A549 (cell line): ENCODE measurements around the gene ATOX1. TPM values are rescaled to one million over a fixed set of nuclear protein-coding genes. Genes with fewer than 3 reads are reported as not detected.

Experiments used
- ATAC-seq, 2 experiments: fragments of 200-7000 bp in 1 of 2; fragments of >200 bp in 1 of 2; cut with Nextera tagmentation in 1 of 2; cut with Tn5 transposase in 1 of 2; 3 replicates each; pipeline versions ENCODE4 v1.8.0 to v1.9.1; 2018 to 2020; ENCODE audit warnings: mild to moderate bottlenecking in 1 of 2, moderate library complexity in 1 of 2
- CTCF ChIA-PET: fragments of 300-600 bp; sonication (Branson Sonifier 250); formaldehyde crosslinking; extraction: SDS; loops from one replicate; lab custom pipeline; 2021; ENCODE audit warnings: antibody characterized with exemption, inconsistent platforms; lab: Yijun Ruan, JAX
- POLR2A ChIA-PET: fragments of 350-600 bp; formaldehyde crosslinking; extraction: SDS; loops from one replicate; lab custom pipeline; 2021; ENCODE audit warnings: antibody characterized with exemption, inconsistent platforms; lab: Yijun Ruan, JAX
- DNase-seq, 2 experiments: peaks; one replicate each; pipeline versions ENCODE4 v3.0.0 to v3.0.0-alpha.2; 2011 to 2016; ENCODE audit warnings: low read depth in 1 of 2, low spot score in 1 of 2
- FAIRE-seq: peaks from 2 replicates; lab custom pipeline; 2011; peaks lifted over from hg19 to GRCh38; lab: Jason Lieb, UNC
- H3K27ac ChIP-seq, 2 experiments: fragments of >200 bp; sonication (Bioruptor Twin); formaldehyde crosslinking; 3 replicates each; pipeline ENCODE4 v1.5.1; 2016 to 2017
- H3K4me1 ChIP-seq: fragments of >200 bp; sonication (Bioruptor Twin); formaldehyde crosslinking; 3 replicates; pipeline ENCODE4 v1.6.1; 2016
- H3K4me2 ChIP-seq: fragments of >200 bp; sonication (Bioruptor Twin); formaldehyde crosslinking; 3 replicates; pipeline ENCODE4 v1.6.1; 2016
- H3K4me3 ChIP-seq: fragments of >200 bp; sonication (Bioruptor Twin); formaldehyde crosslinking; 3 replicates; pipeline ENCODE4 v1.5.1; 2016
- H3K9me3 ChIP-seq: fragments of >200 bp; sonication (Bioruptor Twin); formaldehyde crosslinking; 3 replicates; pipeline ENCODE4 v1.6.1; 2016
- CBX2 ChIP-seq: fragments of 200-600 bp; sonication (generic); IDR thresholded peaks from 2 replicates; pipeline ENCODE4 v1.6.1; 2016; ENCODE audit warnings: low read depth, mild to moderate bottlenecking, borderline replicate concordance
- EHF ChIP-seq: fragments of 250-450 bp; sonication (Bioruptor Pico); IDR thresholded peaks from 2 replicates; pipeline ENCODE4 v1.5.0; 2020; ENCODE audit warnings: mild to moderate bottlenecking
- EP300 ChIP-seq, 2 experiments: fragments of >200 bp; sonication (Bioruptor Twin); formaldehyde crosslinking; IDR thresholded peaks; 2 replicates in 1 of 2; 3 replicates in 1 of 2; pipeline ENCODE4 v1.6.1; 2016 to 2017
- FOSL2 ChIP-seq, 2 experiments: fragments of 450-650 bp in 1 of 2; fragments of >200 bp in 1 of 2; sonication (Bioruptor Twin) in 1 of 2; formaldehyde crosslinking; IDR thresholded peaks; 2 replicates each; pipeline versions ENCODE4 v1.5.0 to v1.6.1; 2016 to 2020; ENCODE audit warnings: mild to moderate bottlenecking in 1 of 2, moderate library complexity in 1 of 2
- GATA3 ChIP-seq: IDR thresholded peaks from 2 replicates; pipeline ENCODE4 v1.6.1; 2012; ENCODE audit warnings: borderline replicate concordance
- HOXB13 ChIP-seq: fragments of 250-450 bp; sonication (Bioruptor Pico); IDR thresholded peaks from 2 replicates; pipeline ENCODE4 v1.5.0; 2020; ENCODE audit warnings: low read depth, mild to moderate bottlenecking, moderate library complexity
- JUN ChIP-seq, 2 experiments: fragments of >200 bp; sonication (Bioruptor Twin); formaldehyde crosslinking; IDR thresholded peaks; 2 replicates in 1 of 2; 3 replicates in 1 of 2; pipeline ENCODE4 v1.6.1; 2016 to 2017
- MAZ ChIP-seq: fragments of 150-350 bp; IDR thresholded peaks from 2 replicates; pipeline ENCODE4 v1.6.1; 2014; ENCODE audit warnings: antibody characterized with exemption, low read depth, low read length, borderline replicate concordance
- POLR2AphosphoS2 ChIP-seq: conservative IDR thresholded peaks from 2 replicates; pipeline ENCODE4 v1.6.1; 2012; ENCODE audit warnings: low read length, improper control_type of control experiment, inconsistent platforms
- RAD21 ChIP-seq, 2 experiments: fragments of >200 bp in 1 of 2; sonication (Bioruptor Twin) in 1 of 2; formaldehyde crosslinking in 1 of 2; IDR thresholded peaks in 1 of 2; conservative IDR thresholded peaks in 1 of 2; 2 replicates in 1 of 2; 3 replicates in 1 of 2; pipeline ENCODE4 v1.6.1; 2012 to 2018; ENCODE audit warnings: inconsistent platforms in 1 of 2
- SMC3 ChIP-seq: fragments of >200 bp; sonication (Bioruptor Twin); formaldehyde crosslinking; IDR thresholded peaks from 3 replicates; pipeline ENCODE4 v1.6.1; 2018; ENCODE audit warnings: inconsistent platforms
- SREBF2 ChIP-seq: fragments of 450-650 bp; IDR thresholded peaks from 2 replicates; pipeline ENCODE4 v1.6.1; 2014; ENCODE audit warnings: mild to moderate bottlenecking, moderate library complexity
- TFCP2L1 ChIP-seq: fragments of 250-450 bp; sonication (Bioruptor Pico); IDR thresholded peaks from 2 replicates; pipeline ENCODE4 v1.5.0; 2021; ENCODE audit warnings: mild to moderate bottlenecking
- ZFP36 ChIP-seq: fragments of 450-650 bp; IDR thresholded peaks from 2 replicates; pipeline ENCODE4 v1.6.1; 2014; ENCODE audit warnings: borderline replicate concordance; ENCODE audit not compliant: partially characterized antibody
- WGBS: methylation state at CpG from one replicate; pipeline ENCODE4 v1.1.6; 2017; ENCODE audit errors: missing lambda C conversion rate; 5-methylcytosine and 5-hydroxymethylcytosine counted together
- polyA plus RNA-seq, 4 experiments: library from polyadenylated mRNA; depleted of rRNA in 3 of 4; stranded (reverse); fragments of >200 nt; fragmentation: RNase III in 1 of 4; extraction: RNeasy Plus Mini Kit Qiagen cat#74134 plus additional on column Dnase treatment in 1 of 4; gene quantifications; 2 replicates in 3 of 4; 3 replicates in 1 of 4; pipeline ENCODE4 v1.2.3, GENCODE V29; 2011 to 2017
- TF ChIP-seq, protein P1 (sequence below): IDR thresholded peaks from 2 replicates; pipeline ENCODE4 v1.6.1; 2012
- TF ChIP-seq, protein P2 (sequence below): fragments of 200-600 bp; sonication (generic); IDR thresholded peaks from 2 replicates; pipeline ENCODE4 v1.6.1; 2016; ENCODE audit warnings: antibody characterized with exemption, mild to moderate bottlenecking, moderate library complexity
- TF ChIP-seq, protein P3 (sequence below): fragments of 150-350 bp; IDR thresholded peaks from 2 replicates; pipeline ENCODE4 v1.6.1; 2014; ENCODE audit warnings: low read depth, mild to moderate bottlenecking, low read length
- TF ChIP-seq, protein P4 (sequence below): IDR thresholded peaks from 2 replicates; pipeline ENCODE4 v1.6.1; 2012; ENCODE audit warnings: low read depth, borderline replicate concordance
- TF ChIP-seq, protein P5 (sequence below): fragments of 250-450 bp; sonication (Bioruptor Pico); IDR thresholded peaks from 2 replicates; pipeline ENCODE4 v1.5.0; 2021; ENCODE audit warnings: mild to moderate bottlenecking, moderate library complexity, borderline replicate concordance
- TF ChIP-seq, protein P6 (sequence below): fragments of >200 bp; sonication (Bioruptor Twin); formaldehyde crosslinking; IDR thresholded peaks from 2 replicates; pipeline ENCODE4 v1.6.1; 2016

ATOX1 gene
- polyA plus RNA-seq, 2 of the 4 experiments (the other 2 are of a cell fraction) = 58.1 to 218 TPM

DNA sequence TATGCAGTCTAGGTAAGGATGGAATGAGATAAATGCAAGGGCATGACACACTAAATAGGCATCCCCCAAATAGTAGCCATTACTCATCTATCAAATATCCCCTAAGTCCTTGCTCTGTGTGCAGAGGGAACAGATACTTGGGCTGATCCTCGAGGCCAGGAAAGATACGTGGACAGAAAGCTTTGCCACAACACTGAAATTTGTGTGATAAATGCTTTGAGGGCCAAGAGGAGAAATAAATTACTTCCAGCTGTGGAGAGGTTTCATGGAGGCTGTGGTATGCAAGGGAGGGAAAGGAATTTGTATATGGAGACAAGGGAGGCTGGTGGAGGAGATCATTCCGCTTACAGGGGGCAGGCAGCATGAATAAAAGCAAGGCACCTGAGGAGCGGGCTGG, 18.5 kb downstream of the ATOX1 start:
- Histone ChIP-seq H3K4me1 (peaks cover 37% of the 10 kb centered on the region), H3K4me2 (peak overlapping the region; percentile 71)
- ATAC-seq = peak; percentile 53 to 80
- CTCF ChIA-PET = interaction anchor here (0.6 to 24.6 kb wide), 43 partner anchors 8 to 403 kb away, joined by 3 to 529 read pairs (median 5); partner anchors contain the start of genes G3BP1, SLC36A1 and SPARC
- no peak for FAIRE-seq
- 30% methylated on average over 4 of the region's 4 CpGs for WGBS
- TF ChIP-seq GATA3 (peak; percentile 23; the same call in 1 of the 2 replicates), FOSL2 (IDR thresholded peaks at IDR 0.05) (0 out of 2 replicates have a peak, but pooled peaks have one; percentile 30), FOSL2 (CRISPR knock-in tag; IDR thresholded peaks at IDR 0.05) (peak; percentile 67), JUN (IDR thresholded peaks at IDR 0.05) (peak in 1 of 2 experiments; percentile 35; a peak in 1 of 5 replicates), ZFP36 (no peak), HOXB13 (no peak)
- TF ChIP-seq, protein P1, sequence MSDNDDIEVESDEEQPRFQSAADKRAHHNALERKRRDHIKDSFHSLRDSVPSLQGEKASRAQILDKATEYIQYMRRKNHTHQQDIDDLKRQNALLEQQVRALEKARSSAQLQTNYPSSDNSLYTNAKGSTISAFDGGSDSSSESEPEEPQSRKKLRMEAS = peak; percentile 65
- TF ChIP-seq, protein P2, sequence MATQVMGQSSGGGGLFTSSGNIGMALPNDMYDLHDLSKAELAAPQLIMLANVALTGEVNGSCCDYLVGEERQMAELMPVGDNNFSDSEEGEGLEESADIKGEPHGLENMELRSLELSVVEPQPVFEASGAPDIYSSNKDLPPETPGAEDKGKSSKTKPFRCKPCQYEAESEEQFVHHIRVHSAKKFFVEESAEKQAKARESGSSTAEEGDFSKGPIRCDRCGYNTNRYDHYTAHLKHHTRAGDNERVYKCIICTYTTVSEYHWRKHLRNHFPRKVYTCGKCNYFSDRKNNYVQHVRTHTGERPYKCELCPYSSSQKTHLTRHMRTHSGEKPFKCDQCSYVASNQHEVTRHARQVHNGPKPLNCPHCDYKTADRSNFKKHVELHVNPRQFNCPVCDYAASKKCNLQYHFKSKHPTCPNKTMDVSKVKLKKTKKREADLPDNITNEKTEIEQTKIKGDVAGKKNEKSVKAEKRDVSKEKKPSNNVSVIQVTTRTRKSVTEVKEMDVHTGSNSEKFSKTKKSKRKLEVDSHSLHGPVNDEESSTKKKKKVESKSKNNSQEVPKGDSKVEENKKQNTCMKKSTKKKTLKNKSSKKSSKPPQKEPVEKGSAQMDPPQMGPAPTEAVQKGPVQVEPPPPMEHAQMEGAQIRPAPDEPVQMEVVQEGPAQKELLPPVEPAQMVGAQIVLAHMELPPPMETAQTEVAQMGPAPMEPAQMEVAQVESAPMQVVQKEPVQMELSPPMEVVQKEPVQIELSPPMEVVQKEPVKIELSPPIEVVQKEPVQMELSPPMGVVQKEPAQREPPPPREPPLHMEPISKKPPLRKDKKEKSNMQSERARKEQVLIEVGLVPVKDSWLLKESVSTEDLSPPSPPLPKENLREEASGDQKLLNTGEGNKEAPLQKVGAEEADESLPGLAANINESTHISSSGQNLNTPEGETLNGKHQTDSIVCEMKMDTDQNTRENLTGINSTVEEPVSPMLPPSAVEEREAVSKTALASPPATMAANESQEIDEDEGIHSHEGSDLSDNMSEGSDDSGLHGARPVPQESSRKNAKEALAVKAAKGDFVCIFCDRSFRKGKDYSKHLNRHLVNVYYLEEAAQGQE = no peak
- TF ChIP-seq, protein P3, sequence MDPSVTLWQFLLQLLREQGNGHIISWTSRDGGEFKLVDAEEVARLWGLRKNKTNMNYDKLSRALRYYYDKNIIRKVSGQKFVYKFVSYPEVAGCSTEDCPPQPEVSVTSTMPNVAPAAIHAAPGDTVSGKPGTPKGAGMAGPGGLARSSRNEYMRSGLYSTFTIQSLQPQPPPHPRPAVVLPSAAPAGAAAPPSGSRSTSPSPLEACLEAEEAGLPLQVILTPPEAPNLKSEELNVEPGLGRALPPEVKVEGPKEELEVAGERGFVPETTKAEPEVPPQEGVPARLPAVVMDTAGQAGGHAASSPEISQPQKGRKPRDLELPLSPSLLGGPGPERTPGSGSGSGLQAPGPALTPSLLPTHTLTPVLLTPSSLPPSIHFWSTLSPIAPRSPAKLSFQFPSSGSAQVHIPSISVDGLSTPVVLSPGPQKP = no peak
- TF ChIP-seq, protein P4, sequence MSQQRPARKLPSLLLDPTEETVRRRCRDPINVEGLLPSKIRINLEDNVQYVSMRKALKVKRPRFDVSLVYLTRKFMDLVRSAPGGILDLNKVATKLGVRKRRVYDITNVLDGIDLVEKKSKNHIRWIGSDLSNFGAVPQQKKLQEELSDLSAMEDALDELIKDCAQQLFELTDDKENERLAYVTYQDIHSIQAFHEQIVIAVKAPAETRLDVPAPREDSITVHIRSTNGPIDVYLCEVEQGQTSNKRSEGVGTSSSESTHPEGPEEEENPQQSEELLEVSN = peak; percentile 37; the same call in 1 of the 2 replicates
- TF ChIP-seq, all 56 proteins: peak for 5
- Histone ChIP-seq H3K27ac (peak overlapping the region; percentile 68 to 92), H3K9me3 (no peaks in the 10 kb centered on the region), H3K4me3 (no peak overlapping the region)
- POLR2A ChIA-PET = interaction anchor here (1.6 to 1.9 kb wide), 3 partner anchors 41 to 81 kb away, joined by 5 to 12 read pairs (median 5); no protein-coding TSS in a partner anchor
- peak; percentile 36 to 53 for DNase-seq

DNA sequence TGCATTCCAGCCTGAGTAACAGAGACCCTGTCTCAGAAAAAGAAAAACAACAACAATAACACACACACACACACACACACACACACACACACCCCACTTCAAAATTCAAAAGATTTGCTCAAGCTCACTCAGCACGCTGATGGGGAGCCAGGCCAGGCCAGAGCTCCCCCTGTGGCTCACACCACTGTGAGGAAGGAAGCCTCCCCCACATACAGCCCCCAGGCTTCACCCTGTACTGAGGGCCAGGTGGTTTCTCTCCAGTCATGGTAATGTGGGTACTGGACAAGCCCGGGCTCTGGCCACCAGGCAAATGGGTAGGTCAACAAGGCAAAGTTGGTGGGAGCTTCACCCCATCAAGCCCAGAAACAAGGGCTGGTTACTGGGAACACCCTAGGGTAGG, 19.0 kb downstream of the ATOX1 start:
- no peak overlapping the region for H3K4me3 ChIP-seq
- ChIA-PET CTCF (interaction anchor here (0.8 to 24.6 kb wide), 26 partner anchors 12 to 403 kb away, joined by 3 to 529 read pairs (median 5); partner anchors contain the start of genes ATOX1, G3BP1, SLC36A1 and SPARC), POLR2A (interaction anchor here (1.7 to 1.9 kb wide), 2 partner anchors 40 to 79 kb away, joined by 5 read pairs; no protein-coding TSS in a partner anchor)
- no peak for FAIRE-seq
- H3K4me2 ChIP-seq = peak overlapping the region; percentile 71; the same call in 2 of the 3 replicates
- H3K27ac ChIP-seq = peak overlapping the region; percentile 68 to 92
- WGBS = 100% methylated on average over 1 of the region's 2 CpGs
- H3K4me1 ChIP-seq = peaks cover 37% of the 10 kb centered on the region
- DNase-seq = no peak
- peak in 1 of 2 experiments; percentile 9; a peak in 3 of 6 replicates for ATAC-seq
- TF ChIP-seq EP300 (IDR thresholded peaks at IDR 0.05) (0 out of 5 replicates have a peak, but pooled peaks of 1 of the 2 experiments have one; percentile 2), SMC3 (no peak)
- no peaks in the 10 kb centered on the region for H3K9me3 ChIP-seq

DNA sequence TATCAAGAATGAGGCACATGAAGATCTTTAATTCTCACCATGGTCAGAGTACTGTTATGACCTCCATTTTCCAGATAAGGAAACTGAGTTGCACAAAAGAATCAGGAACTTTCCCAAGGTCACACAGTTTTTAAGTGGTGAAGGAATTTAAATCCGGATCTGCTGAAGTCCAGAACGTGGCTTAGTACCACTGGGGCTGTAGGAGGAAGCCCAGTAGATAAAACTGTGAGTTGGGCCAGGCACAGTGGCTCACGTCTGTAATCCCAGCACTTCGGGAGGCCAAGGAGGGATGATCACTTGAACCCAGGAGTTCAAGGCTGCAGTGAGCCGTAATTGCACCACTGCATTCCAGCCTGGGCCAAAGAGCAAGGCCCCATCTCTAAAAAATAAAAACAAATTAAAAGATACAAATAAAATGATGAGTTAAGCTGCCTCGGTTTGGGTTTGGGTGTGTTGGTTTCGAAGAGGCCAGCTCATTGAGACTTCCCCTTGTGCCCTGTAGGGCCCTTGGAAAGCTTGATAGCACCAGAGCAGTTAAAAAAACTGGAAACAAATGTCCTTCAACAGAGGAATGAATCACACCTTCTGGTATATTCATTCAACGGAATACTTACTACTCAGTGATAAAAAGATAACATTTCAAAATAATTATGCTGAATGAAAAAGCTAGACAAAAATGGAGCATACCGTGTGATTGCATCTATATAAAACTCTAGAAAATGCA, 20.1 kb downstream of the ATOX1 start:
- no peak overlapping the region for H3K4me2 ChIP-seq
- H3K27ac ChIP-seq = peak overlapping the region in 1 of 2 experiments; percentile 92; a peak in 4 of 6 replicates
- ChIA-PET POLR2A (interaction anchor here (0.6 kb wide), 1 partner anchor 481 kb away, joined by 3 read pairs; no protein-coding TSS in a partner anchor), CTCF (interaction anchor here (1.2 to 24.6 kb wide), 5 partner anchors 18 to 90 kb away, joined by 3 to 529 read pairs (median 60); partner anchors contain the start of gene ATOX1)
- no peak overlapping the region for H3K4me3 ChIP-seq
- no peak for FAIRE-seq
- no peak for ATAC-seq
- TF ChIP-seq CBX2 = no peak
- no peak for TF ChIP-seq EHF (CRISPR knock-in tag)
- TF ChIP-seq POLR2AphosphoS2 = no peak
- TF ChIP-seq, protein P4 = no peak
- TF ChIP-seq, protein P5, sequence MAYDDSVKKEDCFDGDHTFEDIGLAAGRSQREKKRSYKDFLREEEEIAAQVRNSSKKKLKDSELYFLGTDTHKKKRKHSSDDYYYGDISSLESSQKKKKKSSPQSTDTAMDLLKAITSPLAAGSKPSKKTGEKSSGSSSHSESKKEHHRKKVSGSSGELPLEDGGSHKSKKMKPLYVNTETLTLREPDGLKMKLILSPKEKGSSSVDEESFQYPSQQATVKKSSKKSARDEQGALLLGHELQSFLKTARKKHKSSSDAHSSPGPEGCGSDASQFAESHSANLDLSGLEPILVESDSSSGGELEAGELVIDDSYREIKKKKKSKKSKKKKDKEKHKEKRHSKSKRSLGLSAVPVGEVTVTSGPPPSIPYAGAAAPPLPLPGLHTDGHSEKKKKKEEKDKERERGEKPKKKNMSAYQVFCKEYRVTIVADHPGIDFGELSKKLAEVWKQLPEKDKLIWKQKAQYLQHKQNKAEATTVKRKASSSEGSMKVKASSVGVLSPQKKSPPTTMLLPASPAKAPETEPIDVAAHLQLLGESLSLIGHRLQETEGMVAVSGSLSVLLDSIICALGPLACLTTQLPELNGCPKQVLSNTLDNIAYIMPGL = no peak
- no peak for TF ChIP-seq MAZ
- TF ChIP-seq TFCP2L1 = no peak
- TF ChIP-seq HOXB13 = no peak
- TF ChIP-seq RAD21 (conservative IDR thresholded peaks at IDR 0.05 in 1 of 2, IDR thresholded peaks at IDR 0.05 in 1 of 2) = no peak
- TF ChIP-seq SREBF2 = no peak
- TF ChIP-seq, protein P6, sequence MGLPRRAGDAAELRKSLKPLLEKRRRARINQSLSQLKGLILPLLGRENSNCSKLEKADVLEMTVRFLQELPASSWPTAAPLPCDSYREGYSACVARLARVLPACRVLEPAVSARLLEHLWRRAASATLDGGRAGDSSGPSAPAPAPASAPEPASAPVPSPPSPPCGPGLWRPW = no peak
- no peaks in the 10 kb centered on the region for H3K9me3 ChIP-seq
- 82% methylated on average over 9 of the region's 9 CpGs for WGBS
- H3K4me1 ChIP-seq = peaks cover 37% of the 10 kb centered on the region
- no peak for DNase-seq
